ENCODE results near the gene LRFN5. TPM values are rescaled to one million over a fixed set of nuclear protein-coding genes. Genes with fewer than 3 reads are reported as not detected.

Gene LRFN5
- total RNA-seq, 1 experiment from 2014 or later: 1.3 TPM

DNA sequence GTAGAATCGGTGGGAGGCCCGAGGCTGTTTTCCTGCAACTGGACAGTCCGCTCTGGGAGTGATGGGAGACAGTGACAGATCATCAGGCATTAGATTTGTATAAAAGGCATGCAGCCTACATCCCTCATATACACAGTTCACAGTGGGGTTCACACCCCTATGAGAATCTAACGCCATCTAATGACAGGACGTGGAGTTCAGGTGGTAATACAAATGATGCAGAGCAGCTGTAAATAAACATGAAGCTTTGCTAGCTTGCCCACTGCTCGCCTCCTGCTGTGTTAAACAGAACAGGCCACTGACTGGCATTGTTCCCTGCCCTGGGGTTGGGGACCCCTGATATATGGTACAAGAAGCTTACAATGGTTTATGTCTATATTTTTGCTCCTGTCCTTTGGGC, 179.0 kb downstream of the LRFN5 start:
- no CpG with 5 or more reads among the region's 6 CpGs for WGBS (ENCODE audit: extremely low coverage, insufficient read length, low lambda C conversion rate)
- TF ChIP-seq, protein P1, sequence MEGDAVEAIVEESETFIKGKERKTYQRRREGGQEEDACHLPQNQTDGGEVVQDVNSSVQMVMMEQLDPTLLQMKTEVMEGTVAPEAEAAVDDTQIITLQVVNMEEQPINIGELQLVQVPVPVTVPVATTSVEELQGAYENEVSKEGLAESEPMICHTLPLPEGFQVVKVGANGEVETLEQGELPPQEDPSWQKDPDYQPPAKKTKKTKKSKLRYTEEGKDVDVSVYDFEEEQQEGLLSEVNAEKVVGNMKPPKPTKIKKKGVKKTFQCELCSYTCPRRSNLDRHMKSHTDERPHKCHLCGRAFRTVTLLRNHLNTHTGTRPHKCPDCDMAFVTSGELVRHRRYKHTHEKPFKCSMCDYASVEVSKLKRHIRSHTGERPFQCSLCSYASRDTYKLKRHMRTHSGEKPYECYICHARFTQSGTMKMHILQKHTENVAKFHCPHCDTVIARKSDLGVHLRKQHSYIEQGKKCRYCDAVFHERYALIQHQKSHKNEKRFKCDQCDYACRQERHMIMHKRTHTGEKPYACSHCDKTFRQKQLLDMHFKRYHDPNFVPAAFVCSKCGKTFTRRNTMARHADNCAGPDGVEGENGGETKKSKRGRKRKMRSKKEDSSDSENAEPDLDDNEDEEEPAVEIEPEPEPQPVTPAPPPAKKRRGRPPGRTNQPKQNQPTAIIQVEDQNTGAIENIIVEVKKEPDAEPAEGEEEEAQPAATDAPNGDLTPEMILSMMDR (conservative IDR thresholded peaks at IDR 0.05): 0 out of 3 replicates have a peak, but pooled peaks have one; percentile 11
- Histone ChIP-seq H3K14ac (ENCODE audit: insufficient read depth, low read length) (no peak overlapping the region), H3K79me2 (ENCODE audit: insufficient read depth, low read length) (no peaks in the 10 kb centered on the region), H3K9ac (ENCODE audit: extremely low read depth, insufficient read length, low read length) (no peak overlapping the region), H4K5ac (ENCODE audit: insufficient read length, low read depth, low read length) (no peak overlapping the region), H2BK12ac (ENCODE audit: insufficient read length, low read depth, low read length) (no peak overlapping the region), H3K23me2 (ENCODE audit: insufficient read length, low read depth, low read length, poor library complexity, severe bottlenecking) (no peaks in the 10 kb centered on the region), H3K9me3 (ENCODE audit: control insufficient read depth, low read depth, low read length) (no peaks in the 10 kb centered on the region), H3K18ac (ENCODE audit: insufficient read length, low read depth, low read length) (no peak overlapping the region), H3K23ac (ENCODE audit: insufficient read length, low read depth, low read length) (no peak overlapping the region), H3K4me1 (ENCODE audit: insufficient read depth, low read length) (no peaks in the 10 kb centered on the region), H3K4me2 (ENCODE audit: insufficient read depth, insufficient read length, low read length) (no peak overlapping the region), H2AK5ac (ENCODE audit: insufficient read length, low read length) (no peak overlapping the region), H4K20me1 (ENCODE audit: control insufficient read depth, insufficient read depth, insufficient read length) (no peaks in the 10 kb centered on the region), H3K27ac (ENCODE audit: insufficient read length, low read depth, low read length) (no peak overlapping the region), H3K79me1 (ENCODE audit: insufficient read depth, low read depth, low read length, poor library complexity, severe bottlenecking) (no peaks in the 10 kb centered on the region), H3K4ac (ENCODE audit: low read depth, low read length) (no peak overlapping the region), H2BK5ac (ENCODE audit: insufficient read length, low read length) (no peak overlapping the region), H3K56ac (ENCODE audit: insufficient read length, low read depth, low read length) (no peak overlapping the region), H4K8ac (replicated peaks; ENCODE audit: insufficient read length, low read depth, low read length) (no peak overlapping the region), H2AFZ (ENCODE audit: low read length) (no peak overlapping the region), H4K91ac (ENCODE audit: insufficient read length, low read depth, low read length) (no peak overlapping the region), H2BK20ac (ENCODE audit: low read depth, low read length, poor library complexity, severe bottlenecking) (no peak overlapping the region), H2BK120ac (ENCODE audit: low read depth, low read length, poor library complexity, severe bottlenecking) (no peak overlapping the region), H2BK15ac (ENCODE audit: low read depth, low read length) (no peak overlapping the region), H3T11ph (ENCODE audit: low read length) (no peak overlapping the region), H3K27me3 (ENCODE audit: insufficient read depth, low read length) (no peaks in the 10 kb centered on the region)
- Mint-ChIP-seq H3K9me3 (no peaks in the 10 kb centered on the region; a peak in 1 of 5 replicates), H3K4me1 (no peaks in the 10 kb centered on the region), H3K27ac (no peak overlapping the region), H3K27me3 (ENCODE audit: low read depth) (no peaks in the 10 kb centered on the region), H3K36me3 (ENCODE audit: insufficient read depth in 1 of 3, low read depth in 3 of 3) (no peaks in the 10 kb centered on the region), H3K4me3 (no peak overlapping the region)
- DNase-seq: no peak
